ENCODE results near the gene AOAH.
"Not testable (repeated sequence)": the region's sequence is repeated elsewhere in the genome, so short reads cannot be mapped to it uniquely, and the experiment has no call there.

Gene AOAH

GRCh38 chr7:36654436-36654835, 69.9 kb downstream of the AOAH start:
- no peak for DNase-seq

- no peak for DNase-seq
These were observed 70.5 kb downstream of the AOAH start for GRCh38 chr7:36653663-36654355.

- peak; percentile 54 for DNase-seq
These were observed 71.2 kb downstream of the AOAH start for GRCh38 chr7:36653008-36653662.

GRCh38 chr7:36652431-36652830, 71.9 kb downstream of the AOAH start:
- DNase-seq: no peak

- peak; percentile 68 for DNase-seq
These were observed 72.9 kb downstream of the AOAH start for GRCh38 chr7:36651404-36651803.

- DNase-seq: no peak
These were observed 73.5 kb downstream of the AOAH start for GRCh38 chr7:36650766-36651312.

- DNase-seq: no peak
These were observed 74.0 kb downstream of the AOAH start for GRCh38 chr7:36650320-36650719.

GRCh38 chr7:36649319-36649718, 75.0 kb downstream of the AOAH start:
- DNase-seq: not testable (repeated sequence)

- no peak for DNase-seq
These were observed 75.9 kb downstream of the AOAH start for GRCh38 chr7:36648441-36648840.

GRCh38 chr7:36644625-36645422, 79.5 kb downstream of the AOAH start:
- no peak for DNase-seq

- DNase-seq: no peak
These were observed 81.9 kb downstream of the AOAH start for GRCh38 chr7:36642414-36642813.

GRCh38 chr7:36642010-36642409, 82.3 kb downstream of the AOAH start:
- no peak for DNase-seq

- no peak for DNase-seq
These were observed 83.6 kb downstream of the AOAH start for GRCh38 chr7:36640682-36641081.

GRCh38 chr7:36639826-36640225, 84.5 kb downstream of the AOAH start:
- no peak for DNase-seq

- DNase-seq: no peak
These were observed 85.6 kb downstream of the AOAH start for GRCh38 chr7:36638586-36639263.

GRCh38 chr7:36638140-36638539, 86.2 kb downstream of the AOAH start:
- DNase-seq: no peak

- no peak for DNase-seq
These were observed 86.9 kb downstream of the AOAH start for GRCh38 chr7:36637417-36637816.

GRCh38 chr7:36636126-36636525, 88.2 kb downstream of the AOAH start:
- no peak for DNase-seq

GRCh38 chr7:36635091-36635490, 89.2 kb downstream of the AOAH start:
- DNase-seq: no peak

- DNase-seq: no peak
These were observed 90.9 kb downstream of the AOAH start for GRCh38 chr7:36633377-36633776.

GRCh38 chr7:36630112-36630650, 94.1 kb downstream of the AOAH start:
- DNase-seq: no peak

- DNase-seq: no peak
These were observed 94.9 kb downstream of the AOAH start for GRCh38 chr7:36629351-36629750.

- no peak for DNase-seq
These were observed 96.5 kb downstream of the AOAH start for GRCh38 chr7:36627836-36628235.

Measured in fibroblast of upper back skin (primary cell).